ENCODE results near the gene BCKDHB.

The BCKDHB gene

GRCh38 chr6:80364149-80364548 lies 257.7 kb downstream of the BCKDHB start:
- TF ChIP-seq REST (IDR thresholded peaks at IDR 0.05; ENCODE audit: insufficient replicate concordance, low read depth) (no peak), POLR2AphosphoS5 (IDR thresholded peaks at IDR 0.05; ENCODE audit: low read depth) (no peak), GABPA (IDR thresholded peaks at IDR 0.05; ENCODE audit: low read depth) (no peak), CTCF (IDR thresholded peaks at IDR 0.05; ENCODE audit: insufficient read depth, low read length) (no peak), SPI1 (IDR thresholded peaks at IDR 0.05; ENCODE audit: borderline replicate concordance, low read depth) (no peak)
- no peaks in the 10 kb centered on the region for H3K27me3 ChIP-seq (ENCODE audit: insufficient read depth, poor library complexity, severe bottlenecking)

GRCh38 chr6:80366051-80366450 lies 259.6 kb downstream of the BCKDHB start:
- H3K4me3 ChIP-seq (replicated peaks; ENCODE audit: insufficient read depth, low read length): no peak overlapping the region
- H3K27me3 ChIP-seq (ENCODE audit: insufficient read depth, poor library complexity, severe bottlenecking): no peaks in the 10 kb centered on the region
- H3K27ac ChIP-seq (replicated peaks): no peak overlapping the region
- DNase-seq (ENCODE audit: low read depth in 1 of 2, low spot score in 1 of 2): no peak
- no peak for TF ChIP-seq GABPA (IDR thresholded peaks at IDR 0.05; ENCODE audit: low read depth)
- no peak for TF ChIP-seq POLR2AphosphoS5 (IDR thresholded peaks at IDR 0.05; ENCODE audit: low read depth)
- no peak for TF ChIP-seq CTCF (IDR thresholded peaks at IDR 0.05; ENCODE audit: insufficient read depth, low read length)
- TF ChIP-seq REST (IDR thresholded peaks at IDR 0.05; ENCODE audit: insufficient replicate concordance, low read depth): no peak
- TF ChIP-seq SPI1 (IDR thresholded peaks at IDR 0.05; ENCODE audit: borderline replicate concordance, low read depth): no peak

More at GRCh38 chr6:80364149-80364548, 257.7 kb downstream of the BCKDHB start:
- H3K4me3 ChIP-seq (replicated peaks; ENCODE audit: insufficient read depth, low read length): no peak overlapping the region
- no peak for DNase-seq (ENCODE audit: low read depth in 1 of 2, low spot score in 1 of 2)
- H3K27ac ChIP-seq (replicated peaks): no peak overlapping the region

- Histone ChIP-seq H3K27me3 (ENCODE audit: insufficient read depth, poor library complexity, severe bottlenecking) (no peaks in the 10 kb centered on the region), H3K27ac (replicated peaks) (no peak overlapping the region), H3K4me3 (replicated peaks; ENCODE audit: insufficient read depth, low read length) (no peak overlapping the region)
- no peak for DNase-seq (ENCODE audit: low read depth in 1 of 2, low spot score in 1 of 2)
- TF ChIP-seq REST (IDR thresholded peaks at IDR 0.05; ENCODE audit: insufficient replicate concordance, low read depth) (no peak), SPI1 (IDR thresholded peaks at IDR 0.05; ENCODE audit: borderline replicate concordance, low read depth) (no peak), CTCF (IDR thresholded peaks at IDR 0.05; ENCODE audit: insufficient read depth, low read length) (no peak), POLR2AphosphoS5 (IDR thresholded peaks at IDR 0.05; ENCODE audit: low read depth) (no peak), GABPA (IDR thresholded peaks at IDR 0.05; ENCODE audit: low read depth) (no peak)
These were observed 260.2 kb downstream of the BCKDHB start for GRCh38 chr6:80366714-80367113.

Measured in HL-60 (cell line).